PFSK-1 (cell line): ENCODE measurements around the gene ZNF775.

Experiments
- FOXP2 ChIP-seq: optimal IDR thresholded peaks from 2 replicates; pipeline ENCODE3; 2011; ENCODE audit warnings: borderline replicate concordance, control low read depth, inconsistent platforms; ENCODE audit not compliant: insufficient read depth; ENCODE audit errors: extremely low read length, extremely low read depth
- POLR2AphosphoS5 ChIP-seq: IDR thresholded peaks from 2 replicates; pipeline ENCODE4 v1.6.1; 2012; ENCODE audit warnings: low read depth, mild to moderate bottlenecking, control low read depth, low read length, moderate library complexity
- SIN3A ChIP-seq: IDR thresholded peaks from 2 replicates; pipeline ENCODE4 v1.6.1; 2012; ENCODE audit warnings: mild to moderate bottlenecking, low read length, moderate library complexity, borderline replicate concordance; ENCODE audit not compliant: insufficient read depth
- TAF1 ChIP-seq: IDR thresholded peaks from 2 replicates; pipeline ENCODE4 v1.6.1; 2012; ENCODE audit warnings: low read length, control low read depth, borderline replicate concordance; ENCODE audit not compliant: insufficient read depth
- TF ChIP-seq, protein P1 (sequence below), 2 experiments: IDR thresholded peaks; 2 replicates each; pipeline versions ENCODE4 v1.6.1 to v1.8.0; 2011 to 2012; ENCODE audit warnings: low read depth in 2 of 2, low read length in 2 of 2, control low read depth in 1 of 2, inconsistent platforms in 1 of 2, mild to moderate bottlenecking in 1 of 2, moderate library complexity in 1 of 2; ENCODE audit not compliant: insufficient read depth in 1 of 2

DNA sequence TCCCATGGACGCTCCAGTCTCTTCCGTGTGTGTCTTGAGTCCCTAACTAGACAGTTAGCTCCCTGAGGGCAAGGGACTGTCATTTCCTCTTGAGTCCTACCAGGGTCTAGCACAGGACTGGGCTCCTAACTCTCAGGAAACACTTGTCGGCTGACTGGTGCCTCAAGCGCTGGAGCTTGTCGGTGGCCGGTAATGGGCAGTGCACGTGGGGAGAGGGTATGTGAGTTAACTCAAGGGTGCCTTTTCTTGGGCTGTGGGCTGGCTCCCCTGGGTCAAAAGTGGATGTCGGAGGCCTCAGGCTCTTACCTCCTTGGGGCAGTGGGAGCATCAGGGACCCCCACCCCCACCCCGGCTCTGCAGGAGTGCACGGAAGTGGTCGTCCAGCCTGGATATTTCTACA, 32.9 kb downstream of the ZNF775 start:
- TF ChIP-seq TAF1: no peak
- TF ChIP-seq SIN3A: no peak
- TF ChIP-seq POLR2AphosphoS5: no peak
- TF ChIP-seq, protein P1, sequence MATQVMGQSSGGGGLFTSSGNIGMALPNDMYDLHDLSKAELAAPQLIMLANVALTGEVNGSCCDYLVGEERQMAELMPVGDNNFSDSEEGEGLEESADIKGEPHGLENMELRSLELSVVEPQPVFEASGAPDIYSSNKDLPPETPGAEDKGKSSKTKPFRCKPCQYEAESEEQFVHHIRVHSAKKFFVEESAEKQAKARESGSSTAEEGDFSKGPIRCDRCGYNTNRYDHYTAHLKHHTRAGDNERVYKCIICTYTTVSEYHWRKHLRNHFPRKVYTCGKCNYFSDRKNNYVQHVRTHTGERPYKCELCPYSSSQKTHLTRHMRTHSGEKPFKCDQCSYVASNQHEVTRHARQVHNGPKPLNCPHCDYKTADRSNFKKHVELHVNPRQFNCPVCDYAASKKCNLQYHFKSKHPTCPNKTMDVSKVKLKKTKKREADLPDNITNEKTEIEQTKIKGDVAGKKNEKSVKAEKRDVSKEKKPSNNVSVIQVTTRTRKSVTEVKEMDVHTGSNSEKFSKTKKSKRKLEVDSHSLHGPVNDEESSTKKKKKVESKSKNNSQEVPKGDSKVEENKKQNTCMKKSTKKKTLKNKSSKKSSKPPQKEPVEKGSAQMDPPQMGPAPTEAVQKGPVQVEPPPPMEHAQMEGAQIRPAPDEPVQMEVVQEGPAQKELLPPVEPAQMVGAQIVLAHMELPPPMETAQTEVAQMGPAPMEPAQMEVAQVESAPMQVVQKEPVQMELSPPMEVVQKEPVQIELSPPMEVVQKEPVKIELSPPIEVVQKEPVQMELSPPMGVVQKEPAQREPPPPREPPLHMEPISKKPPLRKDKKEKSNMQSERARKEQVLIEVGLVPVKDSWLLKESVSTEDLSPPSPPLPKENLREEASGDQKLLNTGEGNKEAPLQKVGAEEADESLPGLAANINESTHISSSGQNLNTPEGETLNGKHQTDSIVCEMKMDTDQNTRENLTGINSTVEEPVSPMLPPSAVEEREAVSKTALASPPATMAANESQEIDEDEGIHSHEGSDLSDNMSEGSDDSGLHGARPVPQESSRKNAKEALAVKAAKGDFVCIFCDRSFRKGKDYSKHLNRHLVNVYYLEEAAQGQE (IDR thresholded peaks at IDR 0.05; ENCODE audit: insufficient read depth in 1 of 2, low read depth in 2 of 2, low read length in 2 of 2): no peak
- TF ChIP-seq FOXP2: no peak
